ENCODE data around the gene ULK4. TPM values are rescaled to one million over a fixed set of nuclear protein-coding genes. Genes with fewer than 3 reads are reported as not detected.

Gene ULK4
- total and polyA plus RNA-seq, 9 of the 15 experiments (the other 6 are each of a cell fraction or from before 2014, with no cell fraction given) = 3.0 to 5.9 (median 3.5) TPM

- TF ChIP-seq AFF1 (IDR thresholded peaks at IDR 0.05; ENCODE audit: low read depth in 1 of 2, partially characterized antibody in 2 of 2) (no peak), ZNF780A (CRISPR knock-in tag; IDR thresholded peaks at IDR 0.05) (no peak), ZBTB7A (IDR thresholded peaks at IDR 0.05; ENCODE audit: borderline replicate concordance, control insufficient read depth, low read depth, low read length) (peak; percentile 27; the same call in 1 of the 2 replicates)
These were observed 763.4 kb downstream of the ULK4 start (continued) for GRCh38 chr3:41198526-41198925.

- Histone ChIP-seq H3K4me1 (replicated peaks in 1 of 2; ENCODE audit: control insufficient read depth in 2 of 2, insufficient read depth in 2 of 2, low read length in 2 of 2) (peaks cover 9 to 16% of the 10 kb centered on the region in 2 experiments; a peak in 4 of 5 replicates), H3K4me3 (no peak overlapping the region), H3K9me1 (ENCODE audit: control insufficient read depth, insufficient read depth, low read length) (no peaks in the 10 kb centered on the region), H3K9me3 (replicated peaks; ENCODE audit: control insufficient read depth, insufficient read depth, low read depth, low read length) (no peaks in the 10 kb centered on the region), H3K27ac (ENCODE audit: extremely low read depth, low read depth, low read length) (no peak overlapping the region), H3K4me2 (ENCODE audit: insufficient read depth, low read length) (no peak overlapping the region), H2AFZ (ENCODE audit: low read depth, low read length) (no peak overlapping the region), H3K9ac (ENCODE audit: insufficient read depth in 1 of 2, low read depth in 2 of 2, low read length in 2 of 2) (no peak overlapping the region; a peak in 1 of 4 replicates), H3K36me3 (ENCODE audit: control insufficient read depth, insufficient read depth, low read length) (no peaks in the 10 kb centered on the region), H3K27me3 (ENCODE audit: control insufficient read depth in 2 of 2, insufficient read depth in 2 of 2, low read length in 2 of 2) (peaks cover 5 to 30% of the 10 kb centered on the region in 2 experiments; a peak in 4 of 5 replicates), H4K20me1 (replicated peaks; ENCODE audit: control insufficient read depth, insufficient read depth, low read length) (peaks cover 26% of the 10 kb centered on the region), H3K79me2 (ENCODE audit: control insufficient read depth, insufficient read depth, low read length) (peaks cover 37% of the 10 kb centered on the region)
- FAIRE-seq (no peak), ATAC-seq (no peak), DNase-seq (ENCODE audit: extremely low read depth in 1 of 4, low spot score in 3 of 4) (no peak)
- intact Hi-C loops (cut with micrococcal nuclease) (loop anchor here (5.0 kb wide), 1 partner anchor 81 kb away; no protein-coding TSS in a partner anchor), in situ Hi-C loops (cut with MboI) (no loop called here)
- CTCF ChIA-PET (ENCODE audit: low intra/inter-chr PET ratio) = no interaction called here
- POLR2A ChIA-PET = interaction anchor here (0.7 to 3.5 kb wide), 6 partner anchors 12 to 1306 kb away, joined by 3 to 33 read pairs (median 4); no protein-coding TSS in a partner anchor
- no peak for TF ChIP-seq RAD51 (IDR thresholded peaks at IDR 0.05; ENCODE audit: borderline replicate concordance, low read depth)
- TF ChIP-seq CBX2 (IDR thresholded peaks at IDR 0.05; ENCODE audit: insufficient read depth, low read length, poor library complexity, severe bottlenecking) = peak; percentile 94
- TSS peak; percentile 74 for BruUV-seq (replicated peaks)
- WGBS (ENCODE audit: insufficient coverage, low coverage, missing lambda C conversion rate) = 60% methylated on average over 7 of the region's 7 CpGs
These were observed 763.9 kb downstream of the ULK4 start for GRCh38 chr3:41198046-41198445.

Small RNAs within 50 kb of the gene (small RNA-seq; reads per million reads assigned to genes)
- not detected for gene ATP6V0E1P2
- not detected for gene RF00019
- not detected for gene RF00096
- not detected for gene RF00602

Other genes with a start within 250 kb of the ULK4 start
- 21.7 and 25.8 TPM in 2 replicates for gene TRAK1, start 129.3 kb upstream of the ULK4 start, total RNA-seq (2014; rRNA removed)
- 13.2 and 14.2 TPM in 2 replicates for gene TRAK1, start 129.3 kb upstream of the ULK4 start, total RNA-seq (2014; rRNA removed; fragmentation: Illumina TruSeq; extraction: Trizol)
- gene TRAK1, start 129.3 kb upstream of the ULK4 start, total RNA-seq (2015; rRNA removed; fragmentation: Illumina TruSeq; extraction: Trizol) = 15.5 and 15.6 TPM in 2 replicates
- gene TRAK1, start 129.3 kb upstream of the ULK4 start, total RNA-seq (2021) = 27.5 and 28.5 TPM in 2 replicates
- gene TRAK1, start 129.3 kb upstream of the ULK4 start, polyA plus RNA-seq (2011; rRNA removed) = 17.5 and 24.0 TPM in 2 replicates
- gene TRAK1, start 129.3 kb upstream of the ULK4 start, polyA plus RNA-seq (2014; fragmentation: Illumina TruSeq; extraction: Trizol) = 20.3 and 21.3 TPM in 2 replicates
- 1 to 10 TPM; 5.3 TPM for gene TRAK1, start 129.3 kb upstream of the ULK4 start, polyA plus RNA-seq (2014; fragmentation: Nextera tagmentation; extraction: Ambion mirVana)
- gene TRAK1, start 129.3 kb upstream of the ULK4 start, polyA plus RNA-seq (2014; rRNA removed) = 18.7 and 19.4 TPM in 2 replicates

All from K562 (cell line).